Measurements from ENCODE around the gene SMPD1. TPM values are rescaled to one million over a fixed set of nuclear protein-coding genes. Genes with fewer than 3 reads are reported as not detected.

Gene SMPD1
- 5.5 TPM for polyA plus RNA-seq (2012; ENCODE audit: missing spikeins)

GRCh38 chr11:6389905-6390717 is at the start of gene SMPD1:
SMPD1 (plus strand) TSS chr11:6390474; CDS start chr11:6390599, 125 bp downstream.
- FAIRE-seq (peak; percentile 100), DNase-seq (ENCODE audit: insufficient read length) (peak; percentile 93)
- TF ChIP-seq POLR2AphosphoS5 (IDR thresholded peaks at IDR 0.05; ENCODE audit: low read depth, low read length) (peak; percentile 29), TAF1 (IDR thresholded peaks at IDR 0.05; ENCODE audit: borderline replicate concordance, low read depth, low read length) (no peak), POLR2A (IDR thresholded peaks at IDR 0.05; ENCODE audit: low read depth, low read length) (peak; percentile 67; the same call in 1 of the 2 replicates)

GRCh38 chr11:6345366-6345765 is 44.9 kb upstream of the SMPD1 start:
- no peak for TF ChIP-seq TAF1 (IDR thresholded peaks at IDR 0.05; ENCODE audit: borderline replicate concordance, low read depth, low read length)
- no peak for TF ChIP-seq POLR2A (IDR thresholded peaks at IDR 0.05; ENCODE audit: low read depth, low read length)
- DNase-seq (ENCODE audit: insufficient read length) (no peak), FAIRE-seq (no peak)

- no peak for TF ChIP-seq POLR2AphosphoS5 (IDR thresholded peaks at IDR 0.05; ENCODE audit: low read depth, low read length)
- TF ChIP-seq TAF1 (IDR thresholded peaks at IDR 0.05; ENCODE audit: borderline replicate concordance, low read depth, low read length) = no peak
- no peak for TF ChIP-seq POLR2A (IDR thresholded peaks at IDR 0.05; ENCODE audit: low read depth, low read length)
- FAIRE-seq (no peak), DNase-seq (ENCODE audit: insufficient read length) (no peak)
Observed at GRCh38 chr11:6350043-6350442, 40.2 kb upstream of the SMPD1 start.

GRCh38 chr11:6350486-6350885 is 39.8 kb upstream of the SMPD1 start:
- no peak for DNase-seq (ENCODE audit: insufficient read length)
- FAIRE-seq = no peak
- TF ChIP-seq POLR2A (IDR thresholded peaks at IDR 0.05; ENCODE audit: low read depth, low read length) = no peak
- no peak for TF ChIP-seq POLR2AphosphoS5 (IDR thresholded peaks at IDR 0.05; ENCODE audit: low read depth, low read length)
- no peak for TF ChIP-seq TAF1 (IDR thresholded peaks at IDR 0.05; ENCODE audit: borderline replicate concordance, low read depth, low read length)

GRCh38 chr11:6351782-6352382 is 38.4 kb upstream of the SMPD1 start:
- DNase-seq (ENCODE audit: insufficient read length) (no peak), FAIRE-seq (no peak)
- TF ChIP-seq POLR2A (IDR thresholded peaks at IDR 0.05; ENCODE audit: low read depth, low read length) = no peak
- TF ChIP-seq TAF1 (IDR thresholded peaks at IDR 0.05; ENCODE audit: borderline replicate concordance, low read depth, low read length) = no peak
- TF ChIP-seq POLR2AphosphoS5 (IDR thresholded peaks at IDR 0.05; ENCODE audit: low read depth, low read length) = no peak

- TF ChIP-seq POLR2A (IDR thresholded peaks at IDR 0.05; ENCODE audit: low read depth, low read length) (no peak), POLR2AphosphoS5 (IDR thresholded peaks at IDR 0.05; ENCODE audit: low read depth, low read length) (no peak), TAF1 (IDR thresholded peaks at IDR 0.05; ENCODE audit: borderline replicate concordance, low read depth, low read length) (no peak)
- DNase-seq (ENCODE audit: insufficient read length) (peak; percentile 41), FAIRE-seq (peak; percentile 97)
Observed at GRCh38 chr11:6353367-6353987, 36.8 kb upstream of the SMPD1 start.

- no peak for FAIRE-seq
- no peak for DNase-seq (ENCODE audit: insufficient read length)
- TF ChIP-seq POLR2A (IDR thresholded peaks at IDR 0.05; ENCODE audit: low read depth, low read length) (no peak), TAF1 (IDR thresholded peaks at IDR 0.05; ENCODE audit: borderline replicate concordance, low read depth, low read length) (no peak), POLR2AphosphoS5 (IDR thresholded peaks at IDR 0.05; ENCODE audit: low read depth, low read length) (no peak)
Observed at GRCh38 chr11:6354651-6355485, 35.4 kb upstream of the SMPD1 start.

GRCh38 chr11:6356503-6357055 is 33.7 kb upstream of the SMPD1 start:
- TF ChIP-seq POLR2AphosphoS5 (IDR thresholded peaks at IDR 0.05; ENCODE audit: low read depth, low read length) = no peak
- no peak for TF ChIP-seq TAF1 (IDR thresholded peaks at IDR 0.05; ENCODE audit: borderline replicate concordance, low read depth, low read length)
- no peak for TF ChIP-seq POLR2A (IDR thresholded peaks at IDR 0.05; ENCODE audit: low read depth, low read length)

GRCh38 chr11:6357222-6357621 is 33.1 kb upstream of the SMPD1 start:
- FAIRE-seq (no peak), DNase-seq (ENCODE audit: insufficient read length) (no peak)
- TF ChIP-seq POLR2AphosphoS5 (IDR thresholded peaks at IDR 0.05; ENCODE audit: low read depth, low read length) (no peak), POLR2A (IDR thresholded peaks at IDR 0.05; ENCODE audit: low read depth, low read length) (no peak), TAF1 (IDR thresholded peaks at IDR 0.05; ENCODE audit: borderline replicate concordance, low read depth, low read length) (no peak)

More at GRCh38 chr11:6356503-6357055, 33.7 kb upstream of the SMPD1 start:
- DNase-seq (ENCODE audit: insufficient read length) (no peak), FAIRE-seq (no peak)

GRCh38 chr11:6360183-6360582 is 30.1 kb upstream of the SMPD1 start:
- DNase-seq (ENCODE audit: insufficient read length) (no peak), FAIRE-seq (no peak)
- TF ChIP-seq POLR2AphosphoS5 (IDR thresholded peaks at IDR 0.05; ENCODE audit: low read depth, low read length) = no peak
- TF ChIP-seq TAF1 (IDR thresholded peaks at IDR 0.05; ENCODE audit: borderline replicate concordance, low read depth, low read length) = no peak
- no peak for TF ChIP-seq POLR2A (IDR thresholded peaks at IDR 0.05; ENCODE audit: low read depth, low read length)
